Measurements from ENCODE around the gene PDIA6.
"Not testable (repeated sequence)": the region's sequence is repeated elsewhere in the genome, so short reads cannot be mapped to it uniquely, and the experiment has no call there.

Gene PDIA6

GRCh38 chr2:10818984-10819383, 6.4 kb upstream of the PDIA6 start:
- Histone ChIP-seq H3K9me3 (ENCODE audit: control insufficient read depth, low read length) (no peaks in the 10 kb centered on the region), H3K4me1 (ENCODE audit: control insufficient read depth, insufficient read depth, low read length) (peaks cover 10% of the 10 kb centered on the region), H3K27me3 (replicated peaks; ENCODE audit: control insufficient read depth, insufficient read depth, low read length) (peaks cover 49% of the 10 kb centered on the region), H3K36me3 (ENCODE audit: control insufficient read depth, insufficient read depth, low read length, severe bottlenecking) (no peaks in the 10 kb centered on the region), H3K9ac (ENCODE audit: low read length) (no peak overlapping the region), H3K4me3 (ENCODE audit: low read length) (no peak overlapping the region)
- no peak for DNase-seq (ENCODE audit: low read depth)

GRCh38 chr2:10818305-10818704, 5.7 kb upstream of the PDIA6 start:
- H3K9ac ChIP-seq (ENCODE audit: low read length); H3K4me1 ChIP-seq (ENCODE audit: control insufficient read depth, insufficient read depth, low read length); DNase-seq (ENCODE audit: low read depth): not testable (repeated sequence)

DNA sequence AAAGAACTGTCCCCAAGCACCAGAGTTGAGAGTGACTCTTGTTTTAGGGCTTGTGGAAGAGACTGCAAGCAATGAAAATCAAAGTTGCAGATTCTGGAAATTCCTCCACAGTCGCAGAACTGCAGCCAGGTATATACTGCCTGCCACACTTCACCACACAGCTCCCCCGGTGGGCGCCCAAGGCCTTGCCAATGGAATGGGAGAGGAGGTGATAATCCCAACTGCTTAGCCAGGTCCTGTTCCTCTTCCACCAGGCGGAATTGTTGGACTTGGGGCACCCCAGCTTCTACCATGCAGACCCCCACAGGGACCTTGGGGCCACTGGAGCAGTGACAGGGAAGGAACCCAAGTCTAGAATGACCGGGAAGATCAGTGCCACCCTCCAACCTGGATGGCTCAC, 4.8 kb upstream of the PDIA6 start:
- Histone ChIP-seq H3K27me3 (replicated peaks; ENCODE audit: control insufficient read depth, insufficient read depth, low read length) (peaks cover 34% of the 10 kb centered on the region), H3K4me1 (ENCODE audit: control insufficient read depth, insufficient read depth, low read length) (peaks cover 10% of the 10 kb centered on the region), H3K4me3 (ENCODE audit: low read length) (no peak overlapping the region), H3K9me3 (ENCODE audit: control insufficient read depth, low read length) (no peaks in the 10 kb centered on the region), H3K36me3 (ENCODE audit: control insufficient read depth, insufficient read depth, low read length, severe bottlenecking) (no peaks in the 10 kb centered on the region), H3K9ac (ENCODE audit: low read length) (no peak overlapping the region)
- no peak for DNase-seq (ENCODE audit: low read depth)

More at GRCh38 chr2:10818305-10818704, 5.7 kb upstream of the PDIA6 start:
- not testable (repeated sequence) for H3K36me3 ChIP-seq (ENCODE audit: control insufficient read depth, insufficient read depth, low read length, severe bottlenecking); H3K4me3 ChIP-seq (ENCODE audit: low read length); H3K9me3 ChIP-seq (ENCODE audit: control insufficient read depth, low read length)
- H3K27me3 ChIP-seq (replicated peaks; ENCODE audit: control insufficient read depth, insufficient read depth, low read length), result peaks cover 42% of the 10 kb centered on the region

DNA sequence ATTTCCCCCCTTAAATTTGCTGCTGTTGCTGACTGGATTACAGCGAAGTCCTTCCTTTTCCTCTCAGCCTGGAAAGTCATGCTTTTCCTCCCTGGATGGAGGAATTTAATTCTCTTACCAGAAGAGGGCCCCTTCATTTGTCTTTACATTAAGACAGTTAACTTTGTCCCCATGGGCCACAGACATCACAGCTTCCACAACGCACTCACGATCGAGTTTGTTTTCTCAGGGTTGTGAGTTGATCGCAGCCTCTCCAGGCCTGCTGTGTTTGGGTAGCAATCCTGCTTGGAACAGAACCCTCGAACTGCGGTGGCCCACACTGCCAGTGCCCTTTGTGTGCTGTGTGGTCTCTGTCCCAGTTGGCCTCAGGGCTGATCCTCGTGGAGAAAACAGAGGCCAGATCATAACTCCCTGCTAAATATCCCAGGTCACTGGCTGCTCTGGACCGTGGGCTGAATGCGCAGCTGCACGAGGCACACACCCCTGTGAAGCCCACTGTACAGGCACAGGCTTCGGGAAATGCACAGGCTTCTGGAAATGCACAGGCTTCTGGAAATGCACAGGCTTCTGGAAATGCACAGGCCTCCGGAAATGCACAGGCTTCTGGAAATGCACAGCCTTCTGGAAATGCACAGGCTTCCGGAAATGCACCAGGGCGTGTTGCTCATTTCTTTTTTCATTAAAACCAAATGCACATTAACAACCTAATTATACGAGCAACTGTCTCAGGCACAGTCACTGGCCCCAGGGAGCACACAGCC, 2.2 kb upstream of the PDIA6 start:
- DNase-seq (ENCODE audit: low read depth), result peak; percentile 8
- H3K9me3 ChIP-seq (ENCODE audit: control insufficient read depth, low read length), result no peaks in the 10 kb centered on the region
- H3K4me3 ChIP-seq (ENCODE audit: low read length), result no peak overlapping the region
- no peaks in the 10 kb centered on the region for H3K36me3 ChIP-seq (ENCODE audit: control insufficient read depth, insufficient read depth, low read length, severe bottlenecking)
- H3K27me3 ChIP-seq (replicated peaks; ENCODE audit: control insufficient read depth, insufficient read depth, low read length), result peaks cover 16% of the 10 kb centered on the region
- H3K4me1 ChIP-seq (ENCODE audit: control insufficient read depth, insufficient read depth, low read length), result peaks cover 28% of the 10 kb centered on the region
- peak overlapping the region; percentile 14 for H3K9ac ChIP-seq (ENCODE audit: low read length)

DNA sequence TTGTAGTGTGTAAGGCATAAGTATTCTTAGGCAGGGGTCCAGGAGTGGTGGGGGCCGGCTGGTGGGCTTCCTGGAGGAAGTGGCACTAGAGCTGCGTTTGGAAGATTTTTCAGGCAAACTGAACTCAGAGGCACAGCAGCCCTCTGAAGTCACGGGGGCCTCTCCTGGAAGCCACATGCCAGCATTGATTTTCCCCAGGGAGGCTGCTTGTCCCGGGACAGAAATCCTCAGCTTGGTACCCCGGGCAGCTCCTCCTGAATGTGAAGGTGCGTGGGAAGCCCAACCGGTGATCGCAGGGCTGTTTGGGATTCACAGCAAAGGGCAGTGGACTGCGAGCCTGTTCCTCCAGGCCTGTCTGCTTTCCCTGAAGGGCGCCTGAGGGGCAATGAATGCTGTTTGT, 1.6 kb upstream of the PDIA6 start:
- DNase-seq (ENCODE audit: low read depth), result no peak
- Histone ChIP-seq H3K4me3 (ENCODE audit: low read length) (no peak overlapping the region), H3K9me3 (ENCODE audit: control insufficient read depth, low read length) (no peaks in the 10 kb centered on the region), H3K4me1 (ENCODE audit: control insufficient read depth, insufficient read depth, low read length) (peaks cover 28% of the 10 kb centered on the region), H3K27me3 (replicated peaks; ENCODE audit: control insufficient read depth, insufficient read depth, low read length) (peaks cover 10% of the 10 kb centered on the region), H3K36me3 (ENCODE audit: control insufficient read depth, insufficient read depth, low read length, severe bottlenecking) (no peaks in the 10 kb centered on the region), H3K9ac (ENCODE audit: low read length) (peak overlapping the region; percentile 14)

- not testable (repeated sequence) for H3K36me3 ChIP-seq (ENCODE audit: control insufficient read depth, insufficient read depth, low read length, severe bottlenecking); DNase-seq (ENCODE audit: low read depth); H3K9me3 ChIP-seq (ENCODE audit: control insufficient read depth, low read length); H3K27me3 ChIP-seq (replicated peaks; ENCODE audit: control insufficient read depth, insufficient read depth, low read length)
- H3K4me1 ChIP-seq (ENCODE audit: control insufficient read depth, insufficient read depth, low read length), result peaks cover 28% of the 10 kb centered on the region
- H3K9ac ChIP-seq (ENCODE audit: low read length), result peak overlapping the region; percentile 89
- peak overlapping the region; percentile 89 for H3K4me3 ChIP-seq (ENCODE audit: low read length)
Observed at GRCh38 chr2:10813163-10814138, 866 bp upstream of the PDIA6 start.

DNA sequence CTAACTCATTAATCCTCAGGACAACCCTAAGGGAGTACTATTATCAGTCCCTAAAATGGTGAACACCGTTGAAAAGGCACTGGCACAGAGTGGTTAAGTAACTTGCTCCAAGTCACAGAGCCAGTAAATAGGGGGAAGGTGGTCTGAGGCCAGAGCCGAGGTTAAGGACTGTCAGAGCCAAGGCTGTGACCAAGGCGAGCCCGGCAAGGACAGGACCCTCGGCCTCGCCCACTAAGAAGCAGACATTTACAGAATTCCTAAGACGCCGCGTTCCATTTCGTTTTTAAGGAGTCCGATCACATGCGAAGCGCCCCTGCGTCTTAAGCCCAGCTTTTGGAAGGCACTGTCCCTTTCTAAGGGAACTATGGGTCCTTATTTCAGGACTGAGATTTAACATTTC, 1.1 kb downstream of the PDIA6 start:
- Histone ChIP-seq H3K9ac (ENCODE audit: low read length) (peak overlapping the region; percentile 89), H3K36me3 (ENCODE audit: control insufficient read depth, insufficient read depth, low read length, severe bottlenecking) (no peaks in the 10 kb centered on the region), H3K4me3 (ENCODE audit: low read length) (peak overlapping the region; percentile 89), H3K9me3 (ENCODE audit: control insufficient read depth, low read length) (no peaks in the 10 kb centered on the region), H3K27me3 (replicated peaks; ENCODE audit: control insufficient read depth, insufficient read depth, low read length) (no peaks in the 10 kb centered on the region), H3K4me1 (ENCODE audit: control insufficient read depth, insufficient read depth, low read length) (peaks cover 28% of the 10 kb centered on the region)
- DNase-seq (ENCODE audit: low read depth), result peak; percentile 54

DNA sequence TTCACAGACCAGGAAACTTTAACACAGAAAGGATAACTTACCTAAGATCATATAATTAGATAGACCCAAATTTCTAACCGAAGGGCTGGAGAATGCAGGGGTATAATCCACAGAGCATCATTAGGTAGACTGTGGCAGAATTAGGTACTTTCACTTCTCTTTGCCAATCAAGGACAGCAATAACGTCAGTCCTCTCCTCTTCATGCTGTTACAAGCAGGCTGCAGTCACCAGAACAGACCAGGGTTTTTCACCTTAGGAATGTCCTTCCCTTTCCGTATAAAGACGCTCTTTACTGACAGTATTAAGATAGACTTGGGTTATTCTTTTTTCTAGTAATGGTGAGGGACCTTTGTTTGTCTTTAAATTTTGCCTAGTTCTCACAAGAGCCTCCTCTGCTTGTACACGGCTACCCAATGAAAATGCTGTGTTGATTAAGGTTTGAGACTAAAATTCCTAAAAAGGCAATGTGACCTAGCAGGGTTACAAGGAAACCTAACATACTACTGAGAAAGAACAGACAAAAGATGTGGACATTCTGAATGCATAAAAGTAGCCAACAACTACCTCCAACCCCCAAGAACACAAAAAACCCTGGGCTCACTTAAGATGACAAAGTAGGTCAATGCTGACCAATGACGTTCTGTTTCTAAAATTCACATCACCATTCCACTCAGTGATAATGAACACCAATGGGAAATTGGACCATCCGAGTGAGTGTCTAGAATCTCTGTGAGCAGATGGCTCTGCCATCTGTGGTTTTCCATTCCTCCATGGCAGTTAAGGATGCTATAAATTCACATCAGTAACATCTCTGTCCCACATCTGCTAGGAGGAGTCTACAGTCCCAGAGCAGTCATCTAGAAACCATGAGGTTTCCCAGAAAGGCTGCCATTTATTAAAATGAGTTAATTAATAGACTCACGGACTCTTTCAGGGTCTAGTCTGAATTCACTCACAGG, 2.1 kb downstream of the PDIA6 start:
- peak overlapping the region; percentile 89 for H3K9ac ChIP-seq (ENCODE audit: low read length)
- no peaks in the 10 kb centered on the region for H3K9me3 ChIP-seq (ENCODE audit: control insufficient read depth, low read length)
- peak; percentile 24 for DNase-seq (ENCODE audit: low read depth)
- no peaks in the 10 kb centered on the region for H3K36me3 ChIP-seq (ENCODE audit: control insufficient read depth, insufficient read depth, low read length, severe bottlenecking)
- no peaks in the 10 kb centered on the region for H3K27me3 ChIP-seq (replicated peaks; ENCODE audit: control insufficient read depth, insufficient read depth, low read length)
- H3K4me3 ChIP-seq (ENCODE audit: low read length), result peak overlapping the region; percentile 89
- peaks cover 28% of the 10 kb centered on the region for H3K4me1 ChIP-seq (ENCODE audit: control insufficient read depth, insufficient read depth, low read length)

GRCh38 chr2:10806543-10806942, 6.0 kb downstream of the PDIA6 start:
- no peak overlapping the region for H3K9ac ChIP-seq (ENCODE audit: low read length)
- H3K4me1 ChIP-seq (ENCODE audit: control insufficient read depth, insufficient read depth, low read length), result peaks cover 18% of the 10 kb centered on the region
- H3K36me3 ChIP-seq (ENCODE audit: control insufficient read depth, insufficient read depth, low read length, severe bottlenecking), result peaks cover 11% of the 10 kb centered on the region
- no peaks in the 10 kb centered on the region for H3K27me3 ChIP-seq (replicated peaks; ENCODE audit: control insufficient read depth, insufficient read depth, low read length)
- H3K9me3 ChIP-seq (ENCODE audit: control insufficient read depth, low read length), result no peaks in the 10 kb centered on the region
- no peak overlapping the region for H3K4me3 ChIP-seq (ENCODE audit: low read length)
- no peak for DNase-seq (ENCODE audit: low read depth)

DNA sequence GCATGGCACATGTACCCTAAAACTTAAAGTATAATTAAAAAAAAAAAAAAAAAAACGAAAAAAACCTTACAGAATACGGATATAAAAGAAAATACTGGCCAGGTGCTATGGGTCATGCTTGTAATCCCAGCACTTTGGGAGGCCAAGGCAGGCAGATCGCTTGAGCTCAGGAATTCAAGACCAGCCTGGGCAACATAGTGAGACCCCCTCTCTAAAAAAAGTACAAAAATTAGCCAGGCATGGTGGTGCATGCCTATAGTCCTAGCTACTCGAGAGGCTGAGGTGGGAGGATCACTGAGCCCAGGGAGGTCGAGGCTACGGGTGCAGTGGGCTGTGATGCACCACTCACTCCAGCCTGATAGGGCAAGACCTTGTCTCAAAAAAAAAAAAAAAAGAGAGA, 6.6 kb downstream of the PDIA6 start:
- Histone ChIP-seq H3K36me3 (ENCODE audit: control insufficient read depth, insufficient read depth, low read length, severe bottlenecking) (peaks cover 17% of the 10 kb centered on the region), H3K4me1 (ENCODE audit: control insufficient read depth, insufficient read depth, low read length) (peaks cover 13% of the 10 kb centered on the region)
- not testable (repeated sequence) for H3K9ac ChIP-seq (ENCODE audit: low read length)

More for the DNA sequence above, 6.6 kb downstream of the PDIA6 start:
- not testable (repeated sequence) for DNase-seq (ENCODE audit: low read depth); H3K27me3 ChIP-seq (replicated peaks; ENCODE audit: control insufficient read depth, insufficient read depth, low read length); H3K4me3 ChIP-seq (ENCODE audit: low read length); H3K9me3 ChIP-seq (ENCODE audit: control insufficient read depth, low read length)
